Parathyroid adenoma (tissue), 2 donors: Measurements from ENCODE around the gene EZH1.

Experiments used
- H2AFZ ChIP-seq: fragments of 300-600 bp; sonication (generic); one replicate; pipeline ENCODE4 v1.7.0; 2017; ENCODE audit warnings: antibody characterized with exemption, mild to moderate bottlenecking
- H3K27ac ChIP-seq: fragments of 300-600 bp; sonication (generic); one replicate; pipeline ENCODE4 v1.7.0; 2017
- H3K27me3 ChIP-seq: fragments of 300-600 bp; sonication (generic); one replicate; pipeline ENCODE4 v1.7.0; 2017; ENCODE audit warnings: low read length; ENCODE audit not compliant: control insufficient read depth, insufficient read depth
- H3K36me3 ChIP-seq: fragments of 300-600 bp; sonication (generic); one replicate; pipeline ENCODE4 v1.7.0; 2017; ENCODE audit warnings: low read length; ENCODE audit not compliant: control insufficient read depth, insufficient read depth
- H3K4me1 ChIP-seq: fragments of 300-600 bp; sonication (generic); one replicate; pipeline ENCODE4 v1.7.0; 2017; ENCODE audit warnings: control low read depth
- H3K4me2 ChIP-seq: fragments of 300-600 bp; sonication (generic); one replicate; pipeline ENCODE4 v1.7.0; 2017; ENCODE audit warnings: low read length
- H3K4me3 ChIP-seq: fragments of 300-600 bp; sonication (generic); one replicate; pipeline ENCODE4 v1.7.0; 2017; ENCODE audit warnings: low read depth, low read length
- H3K79me2 ChIP-seq: fragments of 300-600 bp; sonication (generic); one replicate; pipeline ENCODE4 v1.7.0; 2017; ENCODE audit warnings: control low read depth
- H3K9ac ChIP-seq: fragments of 300-600 bp; sonication (generic); one replicate; pipeline ENCODE4 v1.7.0; 2017; ENCODE audit warnings: mild to moderate bottlenecking
- H3K9me3 ChIP-seq: fragments of 300-600 bp; sonication (generic); one replicate; pipeline ENCODE4 v1.7.0; 2017; ENCODE audit warnings: low read length; ENCODE audit not compliant: control insufficient read depth
- CTCF ChIP-seq: fragments of 300-600 bp; sonication (generic); IDR thresholded peaks from one replicate; pipeline ENCODE4 v1.7.0; 2017; ENCODE audit warnings: antibody characterized with exemption, mild to moderate bottlenecking
- donor health status: primary hyperparathyroidism.

Gene EZH1

GRCh38 chr17:42698736-42699414, 46.0 kb downstream of the EZH1 start:
- no peaks in the 10 kb centered on the region for H3K36me3 ChIP-seq

GRCh38 chr17:42697108-42697811, 47.6 kb downstream of the EZH1 start:
- no peak overlapping the region for H3K9ac ChIP-seq
- no peak overlapping the region for H3K4me3 ChIP-seq
- no peaks in the 10 kb centered on the region for H3K36me3 ChIP-seq
- no peak overlapping the region for H2AFZ ChIP-seq
- TF ChIP-seq CTCF = no peak
- H3K79me2 ChIP-seq = no peaks in the 10 kb centered on the region
- H3K27ac ChIP-seq = no peak overlapping the region
- H3K4me1 ChIP-seq = no peaks in the 10 kb centered on the region
- H3K27me3 ChIP-seq = no peaks in the 10 kb centered on the region
- H3K4me2 ChIP-seq = no peak overlapping the region
- no peaks in the 10 kb centered on the region for H3K9me3 ChIP-seq

More at GRCh38 chr17:42698736-42699414, 46.0 kb downstream of the EZH1 start:
- Histone ChIP-seq H3K4me2 (no peak overlapping the region), H3K9ac (no peak overlapping the region), H3K4me1 (no peaks in the 10 kb centered on the region), H3K27ac (no peak overlapping the region), H3K9me3 (no peaks in the 10 kb centered on the region), H3K4me3 (no peak overlapping the region), H2AFZ (no peak overlapping the region), H3K27me3 (no peaks in the 10 kb centered on the region), H3K79me2 (no peaks in the 10 kb centered on the region)
- no peak for TF ChIP-seq CTCF

DNA sequence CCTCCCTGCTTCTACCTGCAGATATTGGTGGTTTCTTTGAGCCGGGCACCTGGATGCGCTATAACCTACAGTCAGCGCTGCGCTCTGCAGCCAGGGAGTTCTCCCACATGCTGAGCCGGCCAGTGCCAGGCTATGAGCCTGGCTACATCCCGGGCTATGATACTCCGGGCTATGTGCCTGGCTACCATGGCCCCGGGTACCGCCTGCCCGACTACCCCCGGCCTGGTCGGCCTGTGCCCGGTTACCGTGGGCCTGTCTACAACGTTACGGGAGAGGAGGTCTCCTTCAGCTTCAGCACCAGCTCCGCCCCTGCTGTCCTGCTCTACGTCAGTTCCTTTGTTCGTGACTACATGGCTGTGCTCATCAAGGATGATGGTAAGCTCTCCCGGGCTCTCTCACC, 49.3 kb downstream of the EZH1 start:
- Histone ChIP-seq H3K9me3 (no peaks in the 10 kb centered on the region), H3K79me2 (no peaks in the 10 kb centered on the region), H3K27ac (no peak overlapping the region), H3K4me1 (no peaks in the 10 kb centered on the region), H3K9ac (no peak overlapping the region), H3K4me3 (no peak overlapping the region), H3K4me2 (no peak overlapping the region), H3K36me3 (no peaks in the 10 kb centered on the region), H2AFZ (no peak overlapping the region), H3K27me3 (no peaks in the 10 kb centered on the region)
- no peak for TF ChIP-seq CTCF

DNA sequence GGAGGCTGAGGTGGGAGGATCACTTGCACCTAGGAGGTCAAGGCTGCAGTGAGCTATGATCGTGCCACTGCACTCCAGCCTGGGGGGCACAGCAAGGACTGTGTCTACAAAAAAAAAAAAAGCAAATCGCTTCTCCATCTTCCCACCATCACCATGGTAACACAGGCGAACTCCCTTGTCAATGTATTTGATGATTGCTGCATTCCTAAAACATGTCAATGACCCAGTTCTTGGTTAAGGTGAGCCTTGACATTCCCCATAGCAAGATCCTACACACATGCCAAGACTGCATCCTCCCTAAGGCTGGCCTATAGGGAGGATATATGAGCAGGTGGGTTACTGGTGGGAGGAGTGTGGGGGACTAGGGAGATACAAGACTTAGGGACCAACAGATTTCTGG, 50.3 kb downstream of the EZH1 start:
- no peak overlapping the region for H3K4me3 ChIP-seq
- TF ChIP-seq CTCF = no peak
- H3K4me2 ChIP-seq = no peak overlapping the region
- no peaks in the 10 kb centered on the region for H3K79me2 ChIP-seq
- H3K36me3 ChIP-seq = no peaks in the 10 kb centered on the region
- H3K9ac ChIP-seq = no peak overlapping the region
- no peak overlapping the region for H2AFZ ChIP-seq
- no peak overlapping the region for H3K27ac ChIP-seq
- H3K27me3 ChIP-seq = no peaks in the 10 kb centered on the region
- H3K9me3 ChIP-seq = no peaks in the 10 kb centered on the region
- no peaks in the 10 kb centered on the region for H3K4me1 ChIP-seq
